Esophagus muscularis mucosa (tissue), 3 donors: ENCODE results near the gene ALPK3.

ENCODE experiments used
- EP300 ChIP-seq: sonication (generic); formaldehyde crosslinking; IDR thresholded peaks from one replicate; pipeline ENCODE4 v1.6.1; 2017; ENCODE audit warnings: antibody characterized with exemption
- TF ChIP-seq, protein P1 (sequence below), 3 experiments: fragments of 200-600 bp in 2 of 3; fragments of 450-650 bp in 1 of 3; sonication (generic) in 2 of 3; IDR thresholded peaks; one replicate each; pipeline ENCODE4 v1.5.1; 2017 to 2019; ENCODE audit warnings: antibody characterized with exemption in 3 of 3, mild to moderate bottlenecking in 2 of 3, moderate library complexity in 1 of 3

GRCh38 chr15:84873997-84874396, 56.8 kb downstream of the ALPK3 start:
- no peak for TF ChIP-seq EP300
- TF ChIP-seq, protein P1, sequence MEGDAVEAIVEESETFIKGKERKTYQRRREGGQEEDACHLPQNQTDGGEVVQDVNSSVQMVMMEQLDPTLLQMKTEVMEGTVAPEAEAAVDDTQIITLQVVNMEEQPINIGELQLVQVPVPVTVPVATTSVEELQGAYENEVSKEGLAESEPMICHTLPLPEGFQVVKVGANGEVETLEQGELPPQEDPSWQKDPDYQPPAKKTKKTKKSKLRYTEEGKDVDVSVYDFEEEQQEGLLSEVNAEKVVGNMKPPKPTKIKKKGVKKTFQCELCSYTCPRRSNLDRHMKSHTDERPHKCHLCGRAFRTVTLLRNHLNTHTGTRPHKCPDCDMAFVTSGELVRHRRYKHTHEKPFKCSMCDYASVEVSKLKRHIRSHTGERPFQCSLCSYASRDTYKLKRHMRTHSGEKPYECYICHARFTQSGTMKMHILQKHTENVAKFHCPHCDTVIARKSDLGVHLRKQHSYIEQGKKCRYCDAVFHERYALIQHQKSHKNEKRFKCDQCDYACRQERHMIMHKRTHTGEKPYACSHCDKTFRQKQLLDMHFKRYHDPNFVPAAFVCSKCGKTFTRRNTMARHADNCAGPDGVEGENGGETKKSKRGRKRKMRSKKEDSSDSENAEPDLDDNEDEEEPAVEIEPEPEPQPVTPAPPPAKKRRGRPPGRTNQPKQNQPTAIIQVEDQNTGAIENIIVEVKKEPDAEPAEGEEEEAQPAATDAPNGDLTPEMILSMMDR (IDR thresholded peaks at IDR 0.05) = no peak
